Suprapubic skin (tissue), 4 donors: ENCODE results near the gene USH1C.

ENCODE experiments used
- EP300 ChIP-seq: sonication (generic); formaldehyde crosslinking; IDR thresholded peaks from one replicate; pipeline ENCODE4 v1.6.1; 2017; ENCODE audit warnings: antibody characterized with exemption
- POLR2A ChIP-seq, 2 donors: fragments of 450-650 bp; IDR thresholded peaks; one replicate each; pipeline ENCODE4 v1.6.1; 2017; ENCODE audit warnings: antibody characterized with exemption in 2 of 2, mild to moderate bottlenecking in 2 of 2, moderate library complexity in 2 of 2
- POLR2AphosphoS5 ChIP-seq, 3 donors: sonication (generic); formaldehyde crosslinking; IDR thresholded peaks; one replicate each; pipeline ENCODE4 v1.6.1; 2017; ENCODE audit warnings: antibody characterized with exemption in 3 of 3
- TF ChIP-seq, protein P1 (sequence below), 2 donors: fragments of 200-600 bp in 1 of 2; fragments of 450-650 bp in 1 of 2; sonication (generic) in 1 of 2; IDR thresholded peaks; one replicate each; pipeline ENCODE4 v1.5.1; 2016 to 2019; ENCODE audit warnings: antibody characterized with exemption in 2 of 2, mild to moderate bottlenecking in 1 of 2, moderate library complexity in 1 of 2

GRCh38 chr11:17469998-17470397 lies 74.2 kb downstream of the USH1C start:
- TF ChIP-seq, protein P1, sequence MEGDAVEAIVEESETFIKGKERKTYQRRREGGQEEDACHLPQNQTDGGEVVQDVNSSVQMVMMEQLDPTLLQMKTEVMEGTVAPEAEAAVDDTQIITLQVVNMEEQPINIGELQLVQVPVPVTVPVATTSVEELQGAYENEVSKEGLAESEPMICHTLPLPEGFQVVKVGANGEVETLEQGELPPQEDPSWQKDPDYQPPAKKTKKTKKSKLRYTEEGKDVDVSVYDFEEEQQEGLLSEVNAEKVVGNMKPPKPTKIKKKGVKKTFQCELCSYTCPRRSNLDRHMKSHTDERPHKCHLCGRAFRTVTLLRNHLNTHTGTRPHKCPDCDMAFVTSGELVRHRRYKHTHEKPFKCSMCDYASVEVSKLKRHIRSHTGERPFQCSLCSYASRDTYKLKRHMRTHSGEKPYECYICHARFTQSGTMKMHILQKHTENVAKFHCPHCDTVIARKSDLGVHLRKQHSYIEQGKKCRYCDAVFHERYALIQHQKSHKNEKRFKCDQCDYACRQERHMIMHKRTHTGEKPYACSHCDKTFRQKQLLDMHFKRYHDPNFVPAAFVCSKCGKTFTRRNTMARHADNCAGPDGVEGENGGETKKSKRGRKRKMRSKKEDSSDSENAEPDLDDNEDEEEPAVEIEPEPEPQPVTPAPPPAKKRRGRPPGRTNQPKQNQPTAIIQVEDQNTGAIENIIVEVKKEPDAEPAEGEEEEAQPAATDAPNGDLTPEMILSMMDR (IDR thresholded peaks at IDR 0.05): no peak
- TF ChIP-seq EP300 (no peak), POLR2A (IDR thresholded peaks at IDR 0.05) (no peak), POLR2AphosphoS5 (IDR thresholded peaks at IDR 0.05) (no peak)
